Measurements from ENCODE around the gene CD164L2. TPM values are rescaled to one million over a fixed set of nuclear protein-coding genes. Genes with fewer than 3 reads are reported as not detected.

The CD164L2 gene
- total RNA-seq, 2 experiments from 2014 or later = not detected

DNA sequence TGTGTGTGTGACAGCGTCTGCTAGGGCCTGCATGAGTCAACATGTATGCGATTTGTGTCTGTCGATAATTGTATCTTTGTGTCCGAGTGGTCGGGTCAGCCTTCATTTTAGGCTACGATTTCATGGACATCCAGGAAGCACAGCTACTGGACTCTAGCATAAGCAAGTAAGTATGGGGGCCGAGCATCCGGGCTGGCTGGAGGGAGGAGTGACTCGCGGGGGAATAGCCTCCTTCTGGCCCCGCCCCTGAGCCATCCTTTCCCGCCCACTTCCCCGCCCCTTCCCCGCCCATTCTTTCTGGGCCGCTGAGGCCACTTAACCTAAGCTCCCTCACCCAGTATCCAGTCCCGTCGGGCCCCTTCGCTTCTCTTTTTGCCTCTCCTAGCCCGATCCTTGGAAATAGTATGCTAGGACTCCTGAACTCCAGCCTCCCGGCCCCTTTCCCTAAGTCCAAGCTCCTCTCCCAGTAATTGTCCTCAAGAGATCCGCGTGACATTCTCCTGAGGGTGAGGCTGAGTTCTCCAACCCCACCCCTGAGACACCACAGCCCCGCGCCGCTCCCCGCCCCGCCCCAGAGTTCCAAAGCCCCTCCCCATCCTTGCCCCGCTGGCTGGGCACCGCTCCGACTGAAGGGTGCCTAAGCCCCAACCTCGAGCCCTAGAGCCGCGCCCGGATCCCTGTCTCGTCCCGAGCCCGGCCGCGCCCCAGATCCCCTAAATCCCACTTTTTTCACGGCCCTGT lies 17.6 kb downstream of the CD164L2 start:
- peak; percentile 81 for DNase-seq
- H3K4me1 Mint-ChIP-seq = peaks cover 50% of the 10 kb centered on the region
- no peaks in the 10 kb centered on the region for H3K9me3 Mint-ChIP-seq
- H3K27ac Mint-ChIP-seq = peak overlapping the region; percentile 82
- no peaks in the 10 kb centered on the region for H3K36me3 Mint-ChIP-seq (ENCODE audit: low read depth)
- CTCF ChIA-PET = interaction anchor here (0.6 to 5.5 kb wide), 25 partner anchors 8 to 1712 kb away, joined by 3 to 53 read pairs (median 4); partner anchors contain the start of genes STX12, SYTL1 and WASF2
- POLR2A ChIA-PET = interaction anchor here (0.6 kb wide), 1 partner anchor 63 kb away, joined by 3 read pairs; no protein-coding TSS in a partner anchor
- H3K27me3 Mint-ChIP-seq = no peaks in the 10 kb centered on the region
- peak overlapping the region; percentile 77 for H3K4me3 Mint-ChIP-seq

- H3K27me3 Mint-ChIP-seq = no peaks in the 10 kb centered on the region
- ChIA-PET CTCF (interaction anchor here (0.8 to 5.5 kb wide), 11 partner anchors 8 to 200 kb away, joined by 3 to 53 read pairs (median 15); no protein-coding TSS in a partner anchor), POLR2A (no interaction called here)
- no peak for DNase-seq
- H3K4me1 Mint-ChIP-seq = peaks cover 50% of the 10 kb centered on the region
- H3K9me3 Mint-ChIP-seq = no peaks in the 10 kb centered on the region
- peak overlapping the region; percentile 82 for H3K27ac Mint-ChIP-seq
- peak overlapping the region; percentile 44 for H3K4me3 Mint-ChIP-seq
- H3K36me3 Mint-ChIP-seq (ENCODE audit: low read depth) = no peaks in the 10 kb centered on the region
These were observed 18.3 kb downstream of the CD164L2 start for GRCh38 chr1:27364696-27365371.

GRCh38 chr1:27363766-27364695 lies 19.1 kb downstream of the CD164L2 start:
- Mint-ChIP-seq H3K9me3 (no peaks in the 10 kb centered on the region), H3K4me1 (peaks cover 50% of the 10 kb centered on the region), H3K36me3 (ENCODE audit: low read depth) (no peaks in the 10 kb centered on the region), H3K27me3 (peaks cover 1% of the 10 kb centered on the region), H3K27ac (no peak overlapping the region), H3K4me3 (no peak overlapping the region)
- no peak for DNase-seq
- CTCF ChIA-PET = interaction anchor here (0.6 to 5.5 kb wide), 6 partner anchors 7 to 67 kb away, joined by 3 to 53 read pairs (median 14); no protein-coding TSS in a partner anchor
- POLR2A ChIA-PET = no interaction called here

DNA sequence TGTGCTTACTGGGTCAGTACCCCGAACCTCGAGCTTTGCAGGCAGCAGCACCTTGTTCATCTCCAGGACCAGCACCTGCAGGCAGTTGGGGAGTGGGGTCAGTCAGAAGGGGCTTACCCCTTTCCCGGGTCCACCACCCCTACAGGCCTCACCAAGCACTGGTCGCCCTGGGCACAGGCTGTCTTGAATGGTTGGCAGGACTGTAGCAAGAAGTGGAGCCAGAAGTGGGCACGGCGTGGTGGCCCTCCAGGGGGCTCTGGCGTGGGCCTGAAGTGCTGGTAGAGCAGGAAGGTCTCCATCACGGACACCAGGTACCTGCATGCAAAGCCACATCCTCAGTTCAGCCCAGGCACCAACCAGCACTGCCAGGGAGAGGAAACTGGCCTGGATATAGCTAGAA lies 21.6 kb downstream of the CD164L2 start:
- H3K27ac Mint-ChIP-seq = no peak overlapping the region
- ChIA-PET CTCF (interaction anchor here (1.0 to 2.6 kb wide), 6 partner anchors 26 to 301 kb away, joined by 3 to 12 read pairs (median 5); no protein-coding TSS in a partner anchor), POLR2A (no interaction called here)
- H3K36me3 Mint-ChIP-seq (ENCODE audit: low read depth) = no peaks in the 10 kb centered on the region
- peaks cover 47% of the 10 kb centered on the region for H3K4me1 Mint-ChIP-seq
- H3K27me3 Mint-ChIP-seq = peaks cover 3% of the 10 kb centered on the region
- H3K4me3 Mint-ChIP-seq = no peak overlapping the region
- no peaks in the 10 kb centered on the region for H3K9me3 Mint-ChIP-seq
- no peak for DNase-seq

DNA sequence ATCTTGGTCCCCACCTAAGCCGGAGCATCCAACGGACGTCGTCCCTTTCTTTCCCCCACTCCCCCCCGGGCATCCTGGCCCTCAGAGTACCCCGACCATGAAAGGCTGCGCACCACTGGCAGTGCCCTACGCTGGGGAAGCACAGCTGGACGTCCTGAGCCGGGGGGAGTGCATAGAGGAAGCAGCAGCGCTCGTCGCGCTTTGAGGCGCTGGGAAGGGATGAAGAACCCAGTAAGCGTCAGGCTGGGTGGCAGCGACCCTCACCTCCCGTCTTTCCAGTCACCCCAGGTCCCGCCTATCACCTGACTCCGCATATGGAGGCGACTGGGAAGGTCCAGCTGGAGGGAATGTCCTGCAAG lies 22.1 kb downstream of the CD164L2 start:
- DNase-seq = no peak
- H3K4me3 Mint-ChIP-seq = peak overlapping the region; percentile 30
- no peak overlapping the region for H3K27ac Mint-ChIP-seq
- no peaks in the 10 kb centered on the region for H3K9me3 Mint-ChIP-seq
- ChIA-PET POLR2A (no interaction called here), CTCF (interaction anchor here (1.2 to 1.8 kb wide), 2 partner anchors 59 to 64 kb away, joined by 3 to 7 read pairs; no protein-coding TSS in a partner anchor)
- H3K36me3 Mint-ChIP-seq (ENCODE audit: low read depth) = no peaks in the 10 kb centered on the region
- peaks cover 3% of the 10 kb centered on the region for H3K27me3 Mint-ChIP-seq
- H3K4me1 Mint-ChIP-seq = peaks cover 50% of the 10 kb centered on the region

GRCh38 chr1:27360159-27361043 lies 22.7 kb downstream of the CD164L2 start:
- Mint-ChIP-seq H3K4me1 (peaks cover 51% of the 10 kb centered on the region), H3K27me3 (peaks cover 3% of the 10 kb centered on the region), H3K4me3 (peak overlapping the region; percentile 30), H3K36me3 (ENCODE audit: low read depth) (no peaks in the 10 kb centered on the region), H3K27ac (no peak overlapping the region), H3K9me3 (no peaks in the 10 kb centered on the region)
- peak; percentile 54 for DNase-seq
- ChIA-PET CTCF (interaction anchor here (0.5 to 4.9 kb wide), 5 partner anchors 18 to 66 kb away, joined by 3 to 35 read pairs (median 4); no protein-coding TSS in a partner anchor), POLR2A (no interaction called here)

DNA sequence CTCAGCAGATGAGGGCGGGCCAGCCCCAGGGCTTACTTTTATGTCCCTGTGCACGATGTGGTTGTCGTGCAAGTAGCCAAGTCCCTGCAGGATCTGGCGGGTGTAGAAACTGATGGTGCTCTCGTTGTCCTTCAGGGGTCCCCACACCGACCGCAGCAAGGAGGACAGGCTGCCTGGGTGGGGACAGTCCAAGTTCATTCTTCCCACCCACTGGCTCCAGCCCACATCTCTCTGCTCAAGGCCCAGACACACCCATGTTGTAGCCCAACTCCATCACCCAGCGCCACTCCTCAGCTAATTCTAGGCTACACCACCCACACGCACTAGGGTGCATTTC lies 23.3 kb downstream of the CD164L2 start:
- Mint-ChIP-seq H3K4me3 (peak overlapping the region; percentile 30), H3K9me3 (no peaks in the 10 kb centered on the region), H3K4me1 (peaks cover 47% of the 10 kb centered on the region), H3K27me3 (peaks cover 3% of the 10 kb centered on the region), H3K27ac (no peak overlapping the region), H3K36me3 (ENCODE audit: low read depth) (no peaks in the 10 kb centered on the region)
- ChIA-PET POLR2A (no interaction called here), CTCF (interaction anchor here (0.5 to 4.9 kb wide), 3 partner anchors 18 to 63 kb away, joined by 3 to 35 read pairs (median 4); no protein-coding TSS in a partner anchor)
- no peak for DNase-seq

DNA sequence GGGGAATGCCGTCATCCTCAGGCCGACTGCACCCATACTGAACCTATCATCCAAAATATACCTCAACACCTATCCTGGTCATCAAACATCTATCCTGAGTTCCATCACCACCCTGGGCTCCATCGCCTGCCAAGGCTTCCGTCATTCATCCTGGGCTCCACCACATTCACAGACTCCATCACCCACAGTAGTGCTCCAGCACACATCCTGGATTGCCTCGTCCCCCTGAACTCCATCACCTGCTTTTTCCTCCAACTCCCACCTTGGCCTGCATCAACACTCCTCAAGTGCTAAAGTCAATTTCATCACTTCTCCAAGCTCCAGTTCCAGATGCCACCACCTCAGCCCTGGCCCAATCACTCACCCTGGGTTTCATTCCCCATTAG lies 24.2 kb downstream of the CD164L2 start:
- Mint-ChIP-seq H3K4me3 (no peak overlapping the region), H3K27me3 (peaks cover 3% of the 10 kb centered on the region), H3K9me3 (no peaks in the 10 kb centered on the region), H3K36me3 (ENCODE audit: low read depth) (no peaks in the 10 kb centered on the region), H3K27ac (peak overlapping the region; percentile 26), H3K4me1 (peaks cover 43% of the 10 kb centered on the region)
- CTCF ChIA-PET = interaction anchor here (0.5 to 4.9 kb wide), 11 partner anchors 8 to 331 kb away, joined by 3 to 68 read pairs (median 9); partner anchors contain the start of genes MAP3K6 and SYTL1
- POLR2A ChIA-PET = no interaction called here
- DNase-seq = no peak

- H3K36me3 Mint-ChIP-seq (ENCODE audit: low read depth) = no peaks in the 10 kb centered on the region
- peak overlapping the region; percentile 93 for H3K27ac Mint-ChIP-seq
- peaks cover 3% of the 10 kb centered on the region for H3K27me3 Mint-ChIP-seq
- DNase-seq = no peak
- POLR2A ChIA-PET = no interaction called here
- H3K4me1 Mint-ChIP-seq = peaks cover 43% of the 10 kb centered on the region
- H3K9me3 Mint-ChIP-seq = no peaks in the 10 kb centered on the region
- CTCF ChIA-PET = interaction anchor here (0.5 to 4.9 kb wide), 25 partner anchors 9 to 332 kb away, joined by 3 to 68 read pairs (median 5); partner anchors contain the start of genes CD164L2, FCN3, MAP3K6 and SYTL1
- peak overlapping the region; percentile 72 for H3K4me3 Mint-ChIP-seq
These were observed 24.9 kb downstream of the CD164L2 start for GRCh38 chr1:27358038-27358927.

DNA sequence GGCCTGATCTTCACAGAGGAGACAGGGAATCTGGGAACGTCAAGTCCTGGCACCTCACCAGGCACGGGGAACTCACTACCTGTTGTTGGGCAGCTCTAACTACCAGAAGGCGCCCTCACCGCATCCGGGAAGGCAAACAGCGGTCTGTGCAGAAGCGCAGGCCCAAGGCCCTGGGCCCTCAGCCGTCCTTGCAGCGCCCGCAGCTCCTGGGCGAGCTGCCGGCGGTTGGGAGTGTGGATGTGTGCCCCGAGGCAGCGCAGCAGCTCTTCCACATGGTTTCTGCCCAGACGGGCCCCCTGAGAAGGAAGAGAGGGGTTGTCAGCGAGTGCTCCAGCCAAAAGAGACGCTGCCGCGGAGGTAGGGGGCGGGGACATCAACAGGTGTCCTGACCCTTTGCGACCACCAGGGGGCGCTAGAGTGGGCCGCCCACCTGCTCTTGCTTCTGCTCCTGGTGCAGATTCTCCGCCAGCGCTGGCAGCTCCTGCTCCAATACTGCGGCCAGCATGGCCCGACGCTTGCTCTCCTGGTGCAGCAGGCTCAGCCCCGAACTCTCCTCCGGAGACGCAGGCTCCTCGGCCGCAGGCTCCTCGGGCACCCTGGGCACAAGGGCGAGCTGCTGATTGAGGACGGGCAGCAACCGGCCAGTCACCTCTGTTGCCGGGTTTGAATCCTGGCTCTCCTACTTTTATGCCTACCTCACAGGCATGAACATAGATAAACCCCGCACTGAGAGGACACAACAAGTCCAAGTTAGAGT lies 25.7 kb downstream of the CD164L2 start:
- Mint-ChIP-seq H3K4me1 (peaks cover 43% of the 10 kb centered on the region), H3K36me3 (ENCODE audit: low read depth) (no peaks in the 10 kb centered on the region), H3K4me3 (peak overlapping the region; percentile 72), H3K27ac (peak overlapping the region; percentile 93), H3K9me3 (no peaks in the 10 kb centered on the region), H3K27me3 (peaks cover 3% of the 10 kb centered on the region)
- ChIA-PET POLR2A (no interaction called here), CTCF (interaction anchor here (0.5 to 4.9 kb wide), 30 partner anchors 10 to 1329 kb away, joined by 3 to 68 read pairs (median 4); partner anchors contain the start of genes CD164L2, FCN3, MAP3K6 and SYTL1)
- peak; percentile 83 for DNase-seq

Data from activated CD4-positive, alpha-beta T cell treated with anti-CD3 and anti-CD28 coated beads, Interleukin-2, amount 10 ng/mL, durations not matched to agents 7 days and 5 days (primary cell).